HS-27A (cell line): ENCODE measurements around the gene NRCAM.

Experiments
- DNase-seq: peaks from one replicate; pipeline ENCODE4 v3.0.0-alpha.2; 2012; ENCODE audit warnings: low read depth, missing footprints

NRCAM gene

DNA sequence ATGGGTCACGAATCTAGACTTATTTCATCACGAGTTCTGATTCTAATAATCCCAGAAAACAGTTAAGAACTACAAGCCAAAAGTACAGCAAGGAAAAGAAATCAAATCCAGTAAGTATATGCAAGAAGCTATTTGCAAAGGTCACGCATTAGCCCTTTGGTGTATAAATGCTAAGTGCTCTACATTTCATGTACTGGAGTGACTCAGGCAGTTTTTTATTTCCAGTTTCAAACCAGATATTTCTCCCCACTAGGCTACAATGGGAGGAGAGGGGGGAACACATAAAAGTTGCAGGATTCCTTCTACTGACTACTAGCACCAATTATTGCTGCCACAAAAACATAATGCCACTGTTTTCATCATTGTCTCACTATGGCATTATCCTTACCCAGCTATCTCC is 148.0 kb downstream of the NRCAM start:
- DNase-seq, result no peak

DNA sequence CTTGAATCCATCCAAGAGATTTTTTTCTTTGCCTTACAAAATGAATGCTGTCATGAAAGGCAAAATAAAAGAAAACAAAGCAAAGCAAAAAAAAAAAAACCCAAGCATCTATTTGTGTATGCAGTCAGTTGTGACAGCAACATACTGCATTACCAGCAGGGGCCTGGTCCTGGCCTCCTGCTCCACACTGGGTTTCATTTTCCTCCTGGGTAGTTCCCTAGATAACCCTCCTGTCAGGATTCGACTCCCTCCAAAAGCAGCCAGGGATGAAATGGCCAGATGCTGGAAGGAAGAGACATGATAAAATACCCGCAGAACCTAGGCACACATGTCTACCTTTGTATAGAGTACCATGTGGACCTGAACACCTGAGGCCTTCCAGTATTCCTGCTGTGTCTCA is 148.6 kb downstream of the NRCAM start:
- DNase-seq, result no peak

DNA sequence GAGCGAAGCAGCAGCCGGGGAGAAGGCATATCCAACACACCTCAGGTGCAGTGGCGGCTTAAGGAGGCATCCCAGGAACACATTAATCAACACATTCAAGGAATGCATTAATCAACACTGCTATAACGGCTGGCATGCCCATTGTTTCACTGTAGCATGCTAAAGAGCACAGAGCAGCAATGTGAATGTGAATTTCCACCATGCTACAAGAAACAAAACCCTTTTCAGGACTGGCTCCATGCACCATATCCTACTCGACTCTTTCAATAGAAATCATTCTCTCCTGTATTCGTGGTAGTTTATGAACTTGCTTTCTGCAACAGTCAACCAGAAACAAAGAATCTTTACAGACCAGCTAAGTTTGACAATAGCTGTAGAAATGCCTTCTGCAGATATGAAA is 149.0 kb downstream of the NRCAM start:
- no peak for DNase-seq

DNA sequence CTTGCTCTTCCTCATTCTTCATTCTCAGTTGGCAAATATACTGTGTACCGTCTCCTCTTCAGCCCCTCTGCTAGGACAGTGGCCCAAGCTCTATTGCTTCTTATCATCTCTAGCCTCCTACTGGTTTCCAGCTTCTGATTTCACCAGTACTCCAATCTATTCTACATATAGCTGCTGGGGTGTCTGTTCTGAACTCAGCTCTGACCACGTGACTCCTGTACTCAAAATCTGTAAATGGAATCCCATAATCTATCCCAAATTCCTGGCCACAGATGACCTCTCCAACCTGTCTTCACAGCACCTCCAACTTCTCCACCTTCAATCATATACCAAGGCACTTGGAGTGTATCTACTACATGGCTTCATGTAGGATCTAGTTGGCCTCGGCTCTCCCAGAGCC is 152.9 kb downstream of the NRCAM start:
- no peak for DNase-seq

DNA sequence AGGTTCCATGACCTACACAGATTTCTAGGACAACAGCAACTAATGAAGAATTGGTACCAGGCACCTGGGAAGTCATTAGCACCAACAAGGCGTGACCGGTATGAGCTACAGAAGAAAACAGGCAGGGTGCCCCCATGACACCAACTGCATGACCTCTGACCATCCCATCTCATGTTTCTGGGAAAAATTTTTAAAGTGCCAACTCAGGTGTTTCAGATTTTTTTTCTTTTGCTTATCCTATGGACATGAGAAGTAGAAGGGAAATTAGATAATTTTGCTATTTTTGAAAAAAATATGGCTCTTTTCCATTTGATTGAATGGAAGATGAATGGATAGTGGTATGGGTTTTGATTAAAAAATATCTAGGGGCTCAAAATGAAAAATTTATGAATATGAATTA is 154.8 kb downstream of the NRCAM start:
- DNase-seq, result no peak

DNA sequence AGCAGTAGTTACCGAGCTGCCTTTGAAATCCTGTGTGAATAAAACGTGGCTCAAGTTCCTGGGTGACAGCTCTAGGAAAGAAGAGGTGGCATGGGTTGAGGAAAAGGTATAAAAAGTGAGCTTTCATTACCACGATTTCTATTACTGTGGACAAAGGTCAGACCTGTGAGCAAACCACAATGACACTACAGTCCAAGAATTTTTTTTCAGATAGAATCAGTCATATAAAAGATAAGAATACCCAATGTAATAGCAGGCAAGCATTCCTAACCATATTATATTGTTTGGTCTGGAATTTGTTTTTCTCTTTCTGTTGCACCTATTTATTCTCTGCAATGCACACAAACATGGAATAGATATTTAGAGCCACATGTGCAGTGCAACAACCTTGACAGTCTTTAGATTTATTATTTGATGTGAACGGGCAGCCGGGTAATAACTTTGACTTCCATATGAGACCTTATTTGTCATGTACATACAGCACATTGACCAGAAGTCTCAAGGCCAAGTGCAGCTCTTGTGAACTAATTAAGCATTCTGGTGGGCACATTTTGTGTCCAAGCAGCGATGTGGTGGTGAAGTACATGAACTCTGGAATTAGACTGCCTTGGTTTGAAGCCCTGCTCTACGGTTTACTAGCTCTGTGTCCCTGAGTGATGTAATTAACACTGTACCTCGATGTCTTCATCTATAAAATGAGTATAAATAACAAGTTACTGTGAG is 156.8 kb downstream of the NRCAM start:
- no peak for DNase-seq

DNA sequence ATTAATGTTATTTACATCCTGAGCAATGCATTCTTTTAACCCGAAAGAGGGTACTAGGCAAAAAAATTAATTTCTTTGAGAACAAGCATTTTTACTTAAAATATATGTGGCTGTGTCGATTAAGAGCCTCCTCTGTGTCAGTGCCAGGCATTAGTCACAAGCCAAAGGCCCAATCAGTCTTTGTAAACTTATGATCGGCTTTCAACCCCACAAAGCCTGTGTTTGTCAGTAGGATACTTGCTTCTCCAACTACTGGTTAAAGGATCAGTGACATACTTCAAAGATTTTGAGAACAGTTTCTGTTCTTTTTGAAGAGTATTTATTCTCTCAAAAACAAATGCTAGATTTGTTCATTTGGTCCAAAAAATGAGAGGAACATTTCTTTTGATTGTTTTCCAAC is 159.3 kb downstream of the NRCAM start:
- DNase-seq, result no peak

DNA sequence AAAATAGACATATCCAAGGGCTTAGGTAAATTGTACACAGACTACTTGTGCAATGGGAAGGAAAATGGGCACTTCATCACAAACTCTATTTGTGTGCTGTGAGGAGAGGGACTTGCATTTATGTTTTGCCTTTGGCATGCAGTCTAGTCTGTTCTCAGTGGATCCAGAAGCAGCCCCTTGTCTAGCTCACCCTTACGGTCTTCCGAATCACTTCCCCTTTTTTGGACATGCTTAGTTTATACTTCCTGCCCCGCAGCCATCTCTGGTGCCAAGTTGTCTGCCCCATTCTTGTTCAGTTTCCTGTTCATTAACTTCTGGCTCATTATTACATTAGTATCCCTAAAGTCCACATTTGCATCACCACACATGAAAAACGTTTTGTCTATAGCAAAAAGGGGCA is 161.6 kb downstream of the NRCAM start:
- no peak for DNase-seq

DNA sequence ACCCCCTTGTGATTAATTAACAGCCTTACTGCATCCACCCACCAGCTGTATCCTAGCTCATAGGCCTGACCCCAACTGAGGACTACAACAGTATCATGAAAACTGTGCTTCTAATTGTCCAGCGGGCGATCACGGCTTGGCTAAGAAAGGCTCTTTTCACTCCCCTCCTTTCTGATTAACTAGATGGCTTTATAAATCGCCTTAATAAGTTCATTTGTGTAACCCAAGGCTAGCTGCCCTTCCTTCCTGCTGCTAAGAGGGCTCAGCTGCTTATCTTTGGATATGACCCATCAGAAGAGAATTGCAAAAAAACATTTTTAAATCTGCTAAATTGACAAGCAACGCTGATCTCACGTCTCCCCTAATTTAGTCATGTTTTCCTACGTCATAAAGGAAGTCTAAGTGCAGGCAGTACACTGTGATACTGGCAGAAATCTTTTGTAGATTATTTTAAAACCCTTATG is 163.1 kb downstream of the NRCAM start:
- no peak for DNase-seq

DNA sequence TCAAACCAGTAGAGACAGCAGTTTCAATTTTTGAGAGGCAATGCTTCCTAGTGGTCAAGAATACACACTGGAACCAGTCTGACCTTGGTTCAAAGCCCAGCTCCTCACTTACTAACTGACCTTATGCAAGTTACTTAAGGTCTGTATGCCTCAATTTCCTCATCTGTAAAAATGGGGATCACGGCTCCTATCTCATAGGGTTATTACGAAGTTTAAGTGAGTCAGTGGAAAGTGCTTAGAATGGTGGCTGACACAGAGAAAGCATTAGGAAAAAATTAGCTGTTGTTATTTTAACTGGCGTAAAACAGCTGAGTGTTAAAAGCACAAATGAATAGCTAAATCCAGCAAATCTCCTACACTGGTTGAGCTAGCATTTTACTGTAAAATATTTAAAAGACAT is 163.7 kb downstream of the NRCAM start:
- no peak for DNase-seq

DNA sequence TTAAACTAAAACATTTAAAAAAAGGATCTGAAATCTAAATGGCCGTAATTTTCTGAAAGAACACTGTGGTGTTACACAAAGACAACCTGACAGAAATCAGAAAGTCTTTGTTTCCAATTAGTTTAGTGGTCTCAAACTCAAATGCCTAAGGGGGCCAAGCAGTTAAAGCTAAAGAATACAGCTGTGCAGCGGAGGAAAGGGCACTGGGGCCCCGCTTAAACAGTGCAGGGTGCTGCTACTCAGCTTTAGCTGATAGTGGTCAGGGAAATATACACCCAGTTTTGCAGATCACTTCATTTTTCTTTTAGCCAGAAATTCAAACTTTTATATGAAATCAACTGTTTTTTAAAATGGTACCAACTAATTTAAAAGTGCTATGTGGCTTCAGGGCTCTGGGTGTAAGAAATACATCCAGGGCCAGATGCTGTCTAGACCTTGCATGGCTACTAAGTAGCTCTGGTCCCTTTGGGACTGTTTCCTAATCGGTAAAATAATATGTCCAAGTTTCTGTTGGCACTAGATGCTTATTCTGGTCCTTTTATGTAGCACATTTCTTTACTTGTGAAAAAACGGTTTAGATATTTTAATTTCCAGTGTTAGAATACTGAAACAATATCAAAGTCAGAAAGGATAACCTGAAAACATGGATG is 164.3 kb downstream of the NRCAM start:
- DNase-seq, result no peak

DNA sequence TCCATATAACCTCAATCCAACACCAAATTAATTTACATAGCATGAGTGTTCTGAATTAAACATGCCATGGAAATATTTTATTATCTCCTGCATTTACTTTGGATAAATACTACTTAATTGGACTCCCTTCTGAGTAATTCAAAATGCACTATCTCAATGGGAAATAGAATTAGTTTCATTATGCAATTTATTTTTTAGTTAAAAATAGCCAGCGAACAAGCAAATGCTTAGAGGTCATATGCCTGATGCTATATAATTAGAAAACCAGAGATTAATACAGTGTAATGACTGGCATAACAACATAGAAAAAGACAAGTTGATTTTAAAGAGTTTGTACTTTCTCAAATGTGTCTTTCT is 165.1 kb downstream of the NRCAM start:
- no peak for DNase-seq

DNA sequence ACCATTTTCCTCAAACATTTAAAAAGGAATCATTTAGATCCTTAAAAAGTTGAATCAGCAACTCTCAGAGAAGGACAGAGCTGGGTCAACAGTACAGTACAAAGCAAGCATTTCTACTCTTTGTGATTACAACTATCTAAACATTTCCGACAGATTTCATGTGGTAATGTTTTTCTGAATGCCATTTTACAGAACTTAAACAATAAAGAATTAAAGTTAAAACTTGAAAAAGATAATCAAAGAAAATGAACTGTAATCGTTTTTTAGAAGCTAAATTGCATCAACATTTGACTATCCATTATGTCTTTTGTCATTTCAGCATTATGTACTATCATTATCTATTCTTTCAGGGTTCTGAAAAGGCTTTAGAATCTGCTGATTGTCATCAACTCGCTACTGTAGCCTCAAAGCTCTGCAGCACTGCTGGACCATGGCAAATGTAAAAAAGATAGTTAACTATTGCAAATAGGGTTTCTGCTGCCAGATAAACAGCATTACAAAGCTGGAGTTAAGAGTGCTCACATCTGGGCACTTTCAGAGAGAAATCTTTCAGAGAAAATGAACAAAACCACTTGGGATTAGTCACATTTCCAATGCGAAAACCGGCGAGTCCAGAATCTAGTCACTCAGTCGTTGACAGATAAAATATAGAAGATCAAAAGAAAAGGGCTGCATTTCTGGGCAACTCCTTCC is 165.6 kb downstream of the NRCAM start:
- no peak for DNase-seq

DNA sequence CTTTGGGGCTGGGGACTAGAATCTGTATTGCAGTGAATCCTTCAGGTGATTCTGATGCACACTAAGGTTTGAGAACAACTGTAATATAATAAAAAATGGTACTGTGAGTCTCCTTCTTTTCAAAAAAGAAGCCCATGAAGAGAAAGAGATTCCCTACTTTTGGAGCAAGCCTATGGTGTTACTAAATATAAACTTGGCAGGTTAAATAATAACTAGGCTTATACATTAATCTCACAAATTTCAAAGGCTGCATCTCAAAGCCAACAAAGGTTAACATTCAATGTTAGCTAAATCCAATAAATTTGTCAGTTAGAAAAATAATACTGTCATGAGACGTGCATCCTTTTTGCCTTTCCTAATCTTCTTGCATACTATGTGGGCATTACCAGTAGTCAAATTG is 166.4 kb downstream of the NRCAM start:
- no peak for DNase-seq

DNA sequence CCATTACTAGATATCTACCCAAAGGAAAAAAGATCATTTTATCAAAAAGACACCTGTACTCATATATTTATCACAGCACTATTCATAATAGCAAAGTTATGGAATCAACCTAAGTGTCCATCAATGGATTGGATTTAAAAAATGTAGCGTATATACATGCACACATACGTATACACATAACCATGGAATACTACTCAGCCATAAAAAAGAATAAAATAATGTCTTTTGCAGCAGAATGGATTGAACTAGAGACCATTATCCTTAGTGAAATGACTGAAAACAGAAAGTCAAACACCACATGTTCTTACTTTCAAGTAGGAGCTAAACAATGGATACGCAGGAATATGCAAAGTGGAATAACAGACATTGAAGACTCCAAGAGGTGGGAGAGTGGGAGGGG is 168.4 kb downstream of the NRCAM start:
- DNase-seq, result no peak

DNA sequence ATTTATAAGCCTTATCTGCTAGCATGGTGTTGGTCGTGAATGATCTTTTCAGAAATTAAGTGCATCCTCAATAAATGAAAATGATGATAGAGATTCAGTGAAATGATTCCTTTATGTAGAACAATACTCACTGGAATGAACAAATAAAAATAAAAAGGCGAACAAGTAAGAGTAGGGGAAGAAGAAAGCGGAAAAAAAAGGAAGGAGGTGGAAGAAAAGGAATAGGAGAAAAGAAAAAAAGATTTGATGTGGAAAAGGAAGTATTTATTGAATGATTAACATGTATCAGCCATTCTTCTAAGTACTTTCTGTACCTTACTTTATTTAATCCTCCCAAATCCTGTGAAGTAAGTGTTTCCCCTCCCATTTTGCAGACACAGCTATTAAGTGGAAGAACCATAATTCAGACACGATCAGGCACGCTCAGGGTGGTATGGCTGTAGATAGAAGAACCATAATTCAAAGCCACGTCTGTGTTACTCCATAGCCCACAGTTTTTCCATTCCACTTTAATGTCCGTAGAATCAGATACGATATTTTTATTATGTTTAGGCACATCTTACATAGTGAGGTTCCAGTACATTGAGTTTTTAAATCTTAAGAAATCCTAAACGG is 169.8 kb downstream of the NRCAM start:
- no peak for DNase-seq

DNA sequence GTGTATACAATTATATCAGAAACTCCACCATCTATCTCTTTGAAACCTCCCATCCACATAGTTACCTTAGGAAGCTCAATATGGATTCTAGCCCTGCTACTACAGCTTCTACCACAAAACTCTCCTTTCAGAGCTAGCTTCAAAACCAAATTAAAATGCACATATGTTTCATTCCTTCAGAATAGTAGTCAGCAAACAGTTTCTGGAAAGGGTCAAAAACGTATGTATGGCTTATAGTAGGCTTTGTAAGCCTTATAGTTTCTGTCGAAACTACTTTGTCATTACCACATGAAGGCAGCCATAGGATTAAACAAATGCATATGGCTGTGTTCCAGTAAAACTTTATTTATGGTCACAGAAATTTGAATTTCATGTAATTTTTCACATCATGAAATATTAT is 170.5 kb downstream of the NRCAM start:
- DNase-seq, result no peak

DNA sequence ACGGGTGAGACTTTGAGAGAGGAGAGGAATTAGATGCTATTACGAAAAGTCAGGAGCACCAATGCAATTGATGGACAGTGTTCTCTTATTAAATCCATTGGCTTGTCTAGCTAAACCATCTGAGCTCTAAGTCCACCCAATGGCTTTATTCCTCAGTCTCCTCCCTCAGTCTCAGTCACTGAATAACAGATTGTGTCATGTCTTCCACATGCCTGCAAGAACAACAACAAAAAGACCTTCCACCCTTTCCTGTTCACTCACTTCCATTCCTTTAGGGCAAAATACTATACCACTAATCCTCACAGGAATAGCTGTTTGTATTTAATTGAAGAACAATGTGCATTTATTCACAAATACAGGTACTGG is 171.2 kb downstream of the NRCAM start:
- DNase-seq, result no peak

DNA sequence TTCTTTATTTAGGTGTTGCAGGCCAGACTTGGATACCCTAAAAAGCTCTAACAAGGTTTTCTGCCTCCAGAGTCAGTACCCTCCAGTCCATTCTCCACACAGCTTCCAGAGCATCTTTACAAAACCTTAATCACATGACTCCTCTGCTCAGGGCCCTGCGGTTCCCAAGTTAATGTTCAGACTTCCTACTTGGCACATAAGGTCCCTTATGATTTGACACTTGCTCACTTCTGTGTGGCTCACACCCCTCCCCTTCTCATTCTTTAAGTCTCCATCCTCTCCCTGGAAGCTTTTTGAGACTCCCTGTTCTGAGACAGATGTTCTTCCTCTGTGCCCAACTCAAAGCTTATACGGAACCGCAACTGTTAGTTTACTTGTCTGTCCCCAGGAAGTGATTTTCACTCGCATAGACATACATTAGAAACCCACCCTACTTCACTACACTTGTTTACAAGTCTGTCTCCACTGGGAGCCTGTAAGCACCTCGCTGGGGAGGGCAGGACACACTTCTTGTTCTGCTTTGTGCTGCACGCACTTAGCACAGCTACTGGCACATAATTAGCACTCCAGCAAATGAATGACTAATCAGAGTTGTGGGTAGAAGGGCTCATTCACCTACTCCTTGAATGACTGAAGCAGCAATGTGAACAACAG is 171.8 kb downstream of the NRCAM start:
- no peak for DNase-seq

DNA sequence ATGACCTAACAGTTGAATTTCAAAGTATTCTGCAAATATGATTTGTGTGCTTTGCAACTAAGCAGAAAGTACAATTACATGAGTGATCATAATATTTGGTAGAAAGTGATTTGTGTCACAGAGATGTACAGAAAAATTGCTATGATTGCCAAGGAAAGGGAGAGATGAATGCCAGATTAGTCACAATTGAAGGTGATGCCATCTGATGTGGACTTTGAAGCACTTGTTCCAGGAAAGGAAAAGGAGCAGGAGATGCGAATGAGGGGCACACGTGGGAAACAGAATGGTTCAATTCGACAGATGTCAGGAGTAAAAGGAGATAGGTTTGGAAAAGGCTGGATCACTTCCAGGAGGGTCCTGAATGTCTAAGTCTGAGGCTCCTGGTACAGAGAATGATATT is 173.0 kb downstream of the NRCAM start:
- DNase-seq, result no peak

DNA sequence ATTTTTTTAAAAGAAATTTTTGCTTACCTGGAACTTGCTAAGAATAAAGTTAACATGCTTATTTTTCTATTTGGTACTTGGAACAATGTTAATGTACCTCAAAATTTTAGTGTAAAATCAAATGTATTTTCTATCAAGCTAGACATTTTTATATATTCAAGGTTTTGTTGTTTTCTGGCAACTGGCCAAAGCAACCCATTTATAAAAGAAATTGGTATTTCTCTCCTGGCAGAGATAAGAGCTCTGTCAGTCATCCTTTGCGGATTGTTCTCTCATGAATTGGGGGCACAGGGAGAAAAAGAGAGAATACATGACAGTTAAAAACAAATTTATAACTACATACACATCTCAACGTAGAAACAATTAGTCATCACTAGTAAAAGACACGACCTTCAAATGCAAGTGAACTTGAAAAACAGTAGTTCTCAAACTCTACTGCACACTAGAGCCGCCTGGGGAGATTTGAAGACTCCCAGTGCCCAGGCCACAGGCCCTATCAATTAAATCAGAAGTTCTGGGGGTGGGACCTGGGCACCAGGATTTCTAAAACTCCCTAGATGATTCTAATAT is 173.7 kb downstream of the NRCAM start:
- no peak for DNase-seq

DNA sequence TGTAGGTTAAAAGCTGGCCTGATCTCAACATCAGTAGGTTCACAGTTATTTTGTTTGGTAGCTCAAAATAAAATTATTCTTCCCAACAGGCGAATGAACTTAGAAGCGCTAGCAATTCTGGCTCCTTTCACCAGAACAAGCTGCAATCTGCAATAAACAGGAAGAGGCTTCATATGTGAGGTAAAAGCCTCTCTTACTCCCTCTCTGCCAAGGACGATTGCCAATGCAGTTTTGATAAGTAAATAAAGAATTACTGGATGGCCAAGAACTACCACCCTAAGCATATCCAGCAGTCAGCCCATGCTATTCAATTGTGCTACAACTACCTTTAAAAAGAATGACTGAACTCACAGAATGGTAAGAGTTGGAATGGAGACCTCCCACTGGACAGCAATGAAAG is 176.1 kb downstream of the NRCAM start:
- DNase-seq, result no peak
